ENCODE data around the gene CHID1.

CHID1 gene

GRCh38 chr11:886568-886967, 24.0 kb downstream of the CHID1 start:
- DNase-seq (ENCODE audit: low read depth in 1 of 2, low spot score in 1 of 2) = no peak
- in situ Hi-C loops (cut with HindIII; ENCODE audit: low pct_unique_long_range_greater_than_20kb, low sequenced_read_pairs) = no loop called here
- TF ChIP-seq JUND (IDR thresholded peaks at IDR 0.05; ENCODE audit: low read depth) = no peak

DNA sequence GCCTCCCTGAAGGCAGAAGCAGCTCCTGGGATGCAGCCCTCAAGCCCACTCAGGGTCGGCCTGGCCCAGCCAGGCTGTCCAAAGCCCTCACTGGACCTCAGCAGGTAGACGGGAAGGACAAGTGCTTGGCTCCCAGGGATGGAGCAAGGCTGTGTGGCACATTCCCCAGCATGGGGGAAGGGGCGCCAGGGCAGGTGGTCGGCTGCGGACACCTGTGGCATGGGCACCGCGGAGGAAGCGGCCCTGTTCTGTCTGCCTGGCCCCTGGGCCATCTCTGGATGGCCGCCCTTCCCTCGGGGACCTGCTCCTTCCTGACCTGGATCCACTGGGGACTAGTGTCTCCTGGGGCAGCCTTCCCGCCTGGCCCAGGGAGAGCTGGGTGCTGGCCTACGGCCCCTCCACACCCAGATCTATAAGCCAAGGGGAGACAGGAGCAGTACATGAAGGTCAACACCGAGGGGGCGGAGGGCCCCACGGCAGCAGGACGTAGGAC, 26.0 kb downstream of the CHID1 start:
- TF ChIP-seq JUND (IDR thresholded peaks at IDR 0.05; ENCODE audit: low read depth) = no peak
- DNase-seq (ENCODE audit: low read depth in 1 of 2, low spot score in 1 of 2) = no peak
- in situ Hi-C loops (cut with HindIII; ENCODE audit: low pct_unique_long_range_greater_than_20kb, low sequenced_read_pairs) = no loop called here

GRCh38 chr11:883527-883926, 27.1 kb downstream of the CHID1 start:
- in situ Hi-C loops (cut with HindIII; ENCODE audit: low pct_unique_long_range_greater_than_20kb, low sequenced_read_pairs) = no loop called here
- DNase-seq (ENCODE audit: low read depth in 1 of 2, low spot score in 1 of 2) = no peak
- no peak for TF ChIP-seq JUND (IDR thresholded peaks at IDR 0.05; ENCODE audit: low read depth)

DNA sequence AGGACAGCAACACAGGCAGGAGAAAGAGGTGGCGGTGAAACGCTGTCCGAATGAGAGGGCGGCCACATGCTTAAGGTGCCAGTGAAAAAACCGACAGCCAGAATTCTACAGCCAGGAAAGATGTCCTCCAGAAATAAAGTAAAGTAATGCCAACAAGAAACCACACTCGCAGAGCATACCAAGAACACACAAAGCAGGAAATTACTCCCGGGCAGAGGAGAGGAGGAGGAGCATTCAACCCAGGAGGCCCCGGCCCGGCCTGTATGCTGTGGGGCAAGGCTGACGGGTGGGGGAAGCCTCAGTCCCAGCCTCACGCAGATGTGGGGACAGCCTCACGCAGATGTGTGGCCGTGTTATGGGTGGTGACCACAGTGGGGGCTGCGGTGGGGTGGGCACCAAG, 28.0 kb downstream of the CHID1 start:
- no peak for DNase-seq (ENCODE audit: low read depth in 1 of 2, low spot score in 1 of 2)
- in situ Hi-C loops (cut with HindIII; ENCODE audit: low pct_unique_long_range_greater_than_20kb, low sequenced_read_pairs) = no loop called here
- no peak for TF ChIP-seq JUND (IDR thresholded peaks at IDR 0.05; ENCODE audit: low read depth)

GRCh38 chr11:880447-880846, 30.2 kb downstream of the CHID1 start:
- DNase-seq (ENCODE audit: low read depth in 1 of 2, low spot score in 1 of 2) = no peak
- in situ Hi-C loops (cut with HindIII; ENCODE audit: low pct_unique_long_range_greater_than_20kb, low sequenced_read_pairs) = no loop called here
- TF ChIP-seq JUND (IDR thresholded peaks at IDR 0.05; ENCODE audit: low read depth) = no peak

DNA sequence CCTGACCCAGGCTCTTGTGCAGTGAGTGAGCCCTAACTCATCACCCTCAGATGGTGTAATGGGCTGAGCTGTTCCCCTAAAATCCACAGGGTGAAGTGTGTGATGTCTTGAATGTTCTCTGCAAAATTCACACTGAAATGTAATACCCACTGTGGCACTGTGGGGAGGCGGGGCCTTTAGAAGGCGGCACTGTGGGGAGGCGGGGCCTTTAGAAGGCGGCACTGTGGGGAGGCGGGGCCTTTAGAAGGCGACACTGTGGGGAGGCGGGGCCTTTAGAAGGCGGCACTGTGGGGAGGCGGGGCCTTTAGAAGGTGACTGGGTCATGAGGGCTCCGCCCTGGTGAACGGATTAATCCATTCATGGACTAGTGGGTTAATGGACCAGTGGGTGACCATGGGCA, 33.0 kb downstream of the CHID1 start:
- peak in 1 of 2 experiments; percentile 83 for DNase-seq (ENCODE audit: low read depth in 1 of 2, low spot score in 1 of 2)
- in situ Hi-C loops (cut with HindIII; ENCODE audit: low pct_unique_long_range_greater_than_20kb, low sequenced_read_pairs) = no loop called here
- no peak for TF ChIP-seq JUND (IDR thresholded peaks at IDR 0.05; ENCODE audit: low read depth)

- no peak for DNase-seq (ENCODE audit: low read depth in 1 of 2, low spot score in 1 of 2)
- in situ Hi-C loops (cut with HindIII; ENCODE audit: low pct_unique_long_range_greater_than_20kb, low sequenced_read_pairs) = no loop called here
- no peak for TF ChIP-seq JUND (IDR thresholded peaks at IDR 0.05; ENCODE audit: low read depth)
These were observed 34.1 kb downstream of the CHID1 start for GRCh38 chr11:876545-876944.

DNA sequence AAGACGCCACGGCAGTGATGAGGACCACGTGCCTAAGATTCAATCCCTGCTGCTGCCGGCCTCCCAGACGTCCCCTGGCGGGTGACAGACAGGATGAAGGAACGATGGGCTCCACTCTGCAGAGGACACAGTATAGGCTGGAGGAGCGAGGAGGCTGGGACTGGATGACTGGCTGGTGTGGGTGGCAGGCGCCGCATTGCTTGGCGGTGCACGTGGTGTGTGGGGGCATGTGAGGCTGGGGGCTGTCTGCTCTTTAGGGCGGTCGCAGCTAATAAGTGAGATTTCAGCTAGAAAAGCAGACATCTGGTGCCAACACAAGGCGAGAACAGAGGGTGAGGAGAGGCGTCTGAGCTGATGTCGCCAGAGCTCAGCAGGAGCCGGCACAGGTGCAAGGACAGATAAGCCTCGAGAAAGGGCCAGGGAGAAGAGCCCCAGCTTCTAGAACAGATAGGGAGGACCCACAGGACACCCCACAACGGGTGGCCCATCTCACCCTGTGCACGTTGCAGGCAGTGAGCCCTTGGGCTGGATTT, 34.8 kb downstream of the CHID1 start:
- in situ Hi-C loops (cut with HindIII; ENCODE audit: low pct_unique_long_range_greater_than_20kb, low sequenced_read_pairs) = no loop called here
- no peak for DNase-seq (ENCODE audit: low read depth in 1 of 2, low spot score in 1 of 2)
- no peak for TF ChIP-seq JUND (IDR thresholded peaks at IDR 0.05; ENCODE audit: low read depth)

DNA sequence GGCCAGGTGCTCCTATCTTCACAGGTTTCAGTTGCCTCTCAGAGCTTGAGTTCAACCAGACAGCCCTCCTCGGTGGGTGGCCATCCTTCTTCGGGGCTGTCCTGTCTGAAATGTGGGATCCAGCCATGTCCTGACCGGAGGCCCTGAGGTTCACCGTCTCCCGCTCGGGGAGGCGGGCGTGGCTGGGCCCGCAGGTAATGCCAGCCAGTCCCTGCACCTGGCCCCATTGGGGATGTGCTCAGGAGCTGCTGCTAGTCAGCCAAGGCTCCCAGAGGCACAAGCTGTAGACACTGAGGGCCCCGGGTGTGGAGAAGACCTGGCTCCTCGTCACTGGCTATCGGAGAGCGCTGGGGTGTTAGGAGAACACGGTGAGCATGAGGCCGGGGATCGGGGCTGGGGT, 35.4 kb downstream of the CHID1 start:
- no peak for DNase-seq (ENCODE audit: low read depth in 1 of 2, low spot score in 1 of 2)
- in situ Hi-C loops (cut with HindIII; ENCODE audit: low pct_unique_long_range_greater_than_20kb, low sequenced_read_pairs) = no loop called here
- no peak for TF ChIP-seq JUND (IDR thresholded peaks at IDR 0.05; ENCODE audit: low read depth)

GRCh38 chr11:873706-874105, 36.9 kb downstream of the CHID1 start:
- TF ChIP-seq JUND (IDR thresholded peaks at IDR 0.05; ENCODE audit: low read depth) = no peak
- in situ Hi-C loops (cut with HindIII; ENCODE audit: low pct_unique_long_range_greater_than_20kb, low sequenced_read_pairs) = no loop called here
- DNase-seq (ENCODE audit: low read depth in 1 of 2, low spot score in 1 of 2) = no peak

DNA sequence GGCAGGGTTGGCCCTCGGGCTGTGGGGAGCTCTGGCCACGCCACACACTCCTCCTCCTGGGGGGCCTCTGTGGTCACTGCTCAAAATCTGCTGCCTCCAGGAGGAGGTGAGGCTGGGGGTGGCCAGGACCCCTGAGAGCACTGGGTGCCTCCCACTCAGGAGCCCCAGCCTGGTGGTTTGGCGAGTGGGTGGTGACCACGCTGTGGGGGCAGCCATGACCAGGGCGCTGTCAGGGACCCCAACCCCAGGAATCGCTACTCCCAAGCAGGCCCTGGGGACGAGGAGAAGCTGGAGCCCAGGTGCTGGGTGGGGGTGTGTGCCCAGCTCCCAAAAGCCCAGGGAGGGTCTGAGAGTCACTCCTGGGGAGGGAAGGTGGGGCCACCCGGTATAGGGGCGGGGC, 37.8 kb downstream of the CHID1 start:
- TF ChIP-seq JUND (IDR thresholded peaks at IDR 0.05; ENCODE audit: low read depth) = no peak
- DNase-seq (ENCODE audit: low read depth in 1 of 2, low spot score in 1 of 2) = no peak
- in situ Hi-C loops (cut with HindIII; ENCODE audit: low pct_unique_long_range_greater_than_20kb, low sequenced_read_pairs) = no loop called here

DNA sequence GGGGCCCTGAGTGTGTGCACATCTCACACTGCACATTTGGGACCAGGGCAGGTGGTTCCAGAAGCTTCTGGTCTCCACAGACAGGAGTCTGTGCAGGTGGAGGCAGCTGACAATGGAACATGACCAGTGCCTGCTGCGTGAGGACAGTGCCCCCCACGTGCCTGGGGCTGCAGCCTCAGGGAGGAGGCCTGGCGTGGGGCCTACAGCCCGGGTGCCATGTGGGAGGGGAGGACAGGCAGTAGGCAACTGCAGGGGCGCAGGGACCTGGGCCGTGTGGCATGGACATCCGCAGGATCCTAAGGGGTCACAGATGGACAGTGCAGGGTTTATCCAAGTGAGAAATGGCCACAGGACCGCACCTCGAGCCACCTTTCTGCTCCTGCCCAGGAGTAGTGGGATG, 39.1 kb downstream of the CHID1 start:
- in situ Hi-C loops (cut with HindIII; ENCODE audit: low pct_unique_long_range_greater_than_20kb, low sequenced_read_pairs) = no loop called here
- no peak for DNase-seq (ENCODE audit: low read depth in 1 of 2, low spot score in 1 of 2)
- TF ChIP-seq JUND (IDR thresholded peaks at IDR 0.05; ENCODE audit: low read depth) = no peak

DNA sequence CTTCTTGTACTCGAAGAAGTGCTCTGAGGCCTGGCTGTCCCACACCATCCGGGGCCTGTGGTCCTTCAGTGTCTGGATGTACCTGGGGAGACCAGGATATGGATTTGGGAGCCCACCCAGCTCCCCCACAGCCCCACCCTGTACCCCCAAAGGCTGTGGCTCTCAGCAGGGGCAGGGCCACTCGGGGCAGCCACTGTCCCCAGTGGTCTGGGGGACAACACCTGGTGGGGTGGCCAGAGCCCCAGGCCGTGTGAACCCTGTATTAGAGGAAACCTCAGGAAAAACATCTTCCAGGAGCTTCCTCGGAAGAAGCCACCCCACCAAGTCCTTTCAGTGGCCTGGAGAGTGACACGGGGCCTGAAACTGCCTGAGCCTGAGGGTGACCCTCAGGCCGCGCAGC, 40.2 kb downstream of the CHID1 start:
- in situ Hi-C loops (cut with HindIII; ENCODE audit: low pct_unique_long_range_greater_than_20kb, low sequenced_read_pairs) = no loop called here
- DNase-seq (ENCODE audit: low read depth in 1 of 2, low spot score in 1 of 2) = no peak
- TF ChIP-seq JUND (IDR thresholded peaks at IDR 0.05; ENCODE audit: low read depth) = no peak

GRCh38 chr11:870127-870413, 40.5 kb downstream of the CHID1 start:
- in situ Hi-C loops (cut with HindIII; ENCODE audit: low pct_unique_long_range_greater_than_20kb, low sequenced_read_pairs) = no loop called here
- no peak for DNase-seq (ENCODE audit: low read depth in 1 of 2, low spot score in 1 of 2)
- TF ChIP-seq JUND (IDR thresholded peaks at IDR 0.05; ENCODE audit: low read depth) = no peak
